GM19452 (cell line): ENCODE measurements around the gene FAM13C.

ENCODE experiments used
- ATAC-seq: cut with Tn5 transposase; IDR thresholded peaks from one replicate; pipeline ENCODE4 v1.9.1; 2021; ENCODE audit not compliant: unreplicated experiment

Gene FAM13C

DNA sequence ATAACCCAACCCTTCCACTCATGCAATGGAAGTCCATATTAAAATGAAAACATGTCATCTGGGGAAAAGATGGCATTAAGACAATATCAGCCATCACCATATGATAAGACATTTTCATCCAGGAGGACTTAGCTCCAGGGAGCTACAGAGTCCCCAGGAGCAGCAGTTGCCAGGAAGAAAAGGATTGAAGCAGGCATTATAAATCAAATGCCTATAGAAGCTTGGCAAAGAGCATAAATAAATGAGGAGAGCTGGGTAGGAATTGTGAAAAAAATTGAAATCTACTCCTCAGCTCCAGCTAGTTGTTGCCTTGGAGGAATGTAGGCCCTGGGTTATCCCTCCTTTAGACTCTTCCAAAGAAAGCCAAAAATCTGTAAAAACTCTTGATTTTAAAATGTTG is 42.5 kb downstream of the FAM13C start:
- ATAC-seq, result no peak

DNA sequence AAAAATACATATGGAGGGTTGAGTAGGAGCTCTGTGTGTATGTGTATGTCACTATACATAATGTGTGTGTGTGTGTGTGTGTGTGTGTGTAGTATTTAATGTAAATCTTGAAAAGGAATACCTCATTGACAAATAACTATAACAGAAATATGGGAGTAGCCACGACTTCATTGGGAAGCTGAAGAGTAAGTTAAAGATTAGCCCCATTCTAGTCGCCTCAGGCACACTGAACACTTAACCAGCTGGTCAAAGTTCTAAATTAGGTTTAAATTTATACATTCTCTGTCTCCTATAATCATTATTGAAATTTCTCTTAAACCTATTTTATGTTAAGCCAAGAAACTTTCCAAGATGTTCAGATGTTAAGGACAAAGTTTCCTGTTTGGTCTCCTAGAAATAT is 45.3 kb downstream of the FAM13C start:
- ATAC-seq, result no peak

DNA sequence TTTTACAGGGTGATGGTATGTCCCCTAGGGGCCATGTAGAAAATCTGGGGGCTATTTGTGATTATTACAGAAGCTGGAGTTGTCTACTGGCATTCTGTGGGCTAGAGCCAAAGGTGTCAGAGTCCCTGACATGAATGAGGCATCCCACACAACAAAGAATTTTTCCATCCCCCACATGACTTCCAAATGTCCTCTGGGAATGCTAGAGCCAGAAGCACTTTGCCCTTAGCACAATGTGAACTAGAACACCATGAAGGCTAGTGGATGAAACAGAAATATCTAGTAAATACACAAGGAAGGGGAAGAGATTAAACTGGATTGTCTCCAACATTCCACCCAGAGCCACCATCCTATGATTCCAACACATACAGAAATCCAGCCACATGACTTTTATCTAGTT is 46.9 kb downstream of the FAM13C start:
- ATAC-seq, result no peak

DNA sequence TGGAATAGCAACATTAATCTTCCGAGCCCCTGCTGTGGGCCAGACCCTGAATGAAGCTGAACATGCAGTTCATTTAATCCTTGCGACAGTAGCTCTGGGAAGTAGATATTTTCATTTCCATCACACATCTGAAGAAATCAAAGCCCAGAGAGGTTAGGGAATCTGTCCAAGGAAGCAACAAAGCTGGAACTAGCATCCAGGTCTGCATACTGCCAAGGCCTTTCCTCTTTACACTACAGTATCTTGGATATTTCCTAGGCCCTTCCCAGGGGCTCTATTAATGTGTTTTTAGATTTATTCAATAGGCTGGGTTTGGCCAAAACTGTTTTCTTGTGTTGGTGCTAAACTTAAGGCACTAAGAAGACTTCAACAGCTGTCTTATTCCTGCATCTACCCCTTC is 48.1 kb downstream of the FAM13C start:
- no peak for ATAC-seq

DNA sequence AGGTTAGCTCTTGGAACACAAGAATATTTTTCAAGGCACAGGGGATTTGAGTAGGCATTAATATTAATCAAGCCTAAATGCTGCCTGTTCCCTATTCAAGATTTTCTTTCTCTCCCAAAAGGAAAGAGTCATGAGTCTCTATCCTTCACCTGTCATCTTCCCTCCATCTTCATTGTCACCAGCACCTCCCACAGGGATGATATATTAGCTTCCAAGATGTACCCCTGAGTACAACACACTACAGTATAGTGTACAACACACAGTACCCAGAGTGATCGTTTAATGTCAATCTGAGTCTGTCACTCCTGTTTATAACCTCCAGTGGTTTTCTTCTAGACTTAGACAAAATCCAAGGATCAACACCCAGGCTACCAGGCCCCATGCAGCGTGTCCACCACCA is 50.1 kb downstream of the FAM13C start:
- ATAC-seq, result no peak

DNA sequence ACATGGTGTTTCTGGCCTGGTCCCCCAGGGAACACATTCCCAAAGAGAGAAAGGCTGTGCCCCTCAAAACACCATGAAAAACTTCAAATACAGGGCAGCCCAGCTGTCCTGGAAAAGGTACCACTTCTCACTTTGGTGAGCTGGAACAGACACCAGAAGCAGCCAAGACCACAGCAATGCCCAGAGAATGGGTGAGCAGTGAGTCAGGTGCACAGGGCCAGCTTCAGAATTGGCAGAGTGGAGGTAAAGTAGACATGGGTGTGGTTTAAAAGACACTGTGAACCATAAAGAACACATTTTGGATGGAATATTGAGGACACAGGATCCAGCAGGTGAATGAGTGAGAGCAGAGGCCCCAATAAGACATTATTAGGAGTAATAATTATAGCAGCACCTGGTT is 51.3 kb downstream of the FAM13C start:
- ATAC-seq, result no peak

DNA sequence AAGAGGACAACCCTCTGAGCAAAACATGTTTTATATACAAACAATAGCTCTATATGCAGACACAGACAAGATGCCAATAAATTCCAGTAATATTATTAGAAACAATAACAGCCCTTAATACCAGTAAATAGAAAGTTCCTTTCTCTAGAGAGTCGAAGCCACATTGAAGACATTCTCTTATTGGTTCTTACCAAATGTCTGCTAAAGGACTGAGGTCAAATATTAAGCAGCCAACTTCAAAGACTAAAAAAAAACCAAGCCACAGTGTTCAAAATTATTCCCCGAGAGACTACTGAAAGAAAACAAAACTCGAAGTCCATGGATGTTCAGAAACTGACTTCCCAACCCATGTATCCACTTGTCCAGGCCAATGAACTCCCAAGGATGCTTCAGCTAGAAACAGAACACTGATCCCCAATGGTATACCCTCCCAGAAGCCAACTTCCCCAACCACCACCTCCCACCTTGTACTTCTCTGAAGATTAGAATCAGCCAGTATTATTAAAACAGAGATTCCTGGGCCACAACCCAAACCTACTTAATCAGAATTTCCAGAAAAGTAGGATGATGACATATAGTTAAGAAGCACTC is 51.9 kb downstream of the FAM13C start:
- no peak for ATAC-seq

DNA sequence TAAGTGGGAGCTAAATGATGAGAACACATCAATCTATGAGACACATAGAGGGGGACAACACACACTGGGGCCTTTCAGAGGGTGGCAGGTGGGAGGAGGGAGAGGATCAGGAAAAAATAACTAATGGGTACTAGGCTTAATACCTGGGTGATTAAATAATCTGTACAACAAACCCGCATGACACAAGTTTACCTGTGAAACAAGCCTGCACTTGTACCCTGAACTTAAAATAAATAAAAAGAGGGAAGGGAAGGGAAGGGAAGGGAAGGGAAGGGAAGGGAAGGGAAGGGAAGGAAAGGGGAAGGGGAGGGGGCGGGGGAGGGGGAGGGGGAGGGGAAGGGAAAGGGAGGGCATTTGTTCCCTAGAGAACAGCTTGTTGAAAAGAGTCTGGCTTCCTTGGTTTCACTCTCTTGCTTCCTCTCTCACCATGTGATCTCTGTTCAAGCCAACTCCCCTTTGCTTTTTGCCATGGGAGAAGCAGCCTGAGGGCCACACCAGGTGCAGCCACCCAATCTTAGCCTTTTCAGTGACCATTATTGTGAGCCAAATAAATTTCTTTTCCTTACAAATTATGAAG is 57.7 kb downstream of the FAM13C start:
- no peak for ATAC-seq

DNA sequence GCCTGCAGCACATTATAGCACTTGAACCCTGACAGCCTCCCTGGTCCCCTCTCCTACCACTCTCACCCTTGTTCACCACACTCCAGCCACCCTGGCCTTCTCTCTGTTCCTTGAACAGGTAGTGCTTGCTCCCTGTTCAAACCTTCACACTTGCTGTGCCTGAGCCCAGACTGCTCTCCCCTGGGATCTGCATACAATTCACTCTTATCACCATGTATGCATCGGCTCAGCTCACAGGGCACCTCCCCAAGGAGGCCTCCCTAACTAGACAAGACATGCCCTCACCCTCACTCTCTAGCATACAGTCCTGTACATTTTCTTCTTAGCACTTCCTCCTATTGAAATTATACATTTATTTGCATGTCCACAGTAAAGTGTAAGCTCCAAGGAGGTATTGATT is 59.3 kb downstream of the FAM13C start:
- no peak for ATAC-seq

DNA sequence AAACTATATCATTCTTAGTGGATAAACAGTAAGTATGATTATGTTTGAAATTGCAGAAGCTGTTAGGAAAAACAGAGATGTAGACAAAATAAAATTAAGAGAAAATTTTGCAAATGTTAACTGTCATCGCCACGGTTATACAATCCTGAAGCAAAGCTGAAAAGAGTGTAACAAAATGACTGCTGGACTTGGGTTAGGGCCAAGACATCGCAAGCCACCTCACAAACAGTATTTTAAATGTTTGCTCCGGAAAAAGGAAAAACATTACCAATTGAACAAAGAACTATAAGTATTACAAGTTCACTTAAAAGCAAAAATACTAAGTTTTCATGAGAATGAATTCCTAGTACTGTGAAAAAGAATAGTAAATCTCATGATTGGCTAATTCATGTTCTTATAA is 60.0 kb downstream of the FAM13C start:
- ATAC-seq, result no peak

DNA sequence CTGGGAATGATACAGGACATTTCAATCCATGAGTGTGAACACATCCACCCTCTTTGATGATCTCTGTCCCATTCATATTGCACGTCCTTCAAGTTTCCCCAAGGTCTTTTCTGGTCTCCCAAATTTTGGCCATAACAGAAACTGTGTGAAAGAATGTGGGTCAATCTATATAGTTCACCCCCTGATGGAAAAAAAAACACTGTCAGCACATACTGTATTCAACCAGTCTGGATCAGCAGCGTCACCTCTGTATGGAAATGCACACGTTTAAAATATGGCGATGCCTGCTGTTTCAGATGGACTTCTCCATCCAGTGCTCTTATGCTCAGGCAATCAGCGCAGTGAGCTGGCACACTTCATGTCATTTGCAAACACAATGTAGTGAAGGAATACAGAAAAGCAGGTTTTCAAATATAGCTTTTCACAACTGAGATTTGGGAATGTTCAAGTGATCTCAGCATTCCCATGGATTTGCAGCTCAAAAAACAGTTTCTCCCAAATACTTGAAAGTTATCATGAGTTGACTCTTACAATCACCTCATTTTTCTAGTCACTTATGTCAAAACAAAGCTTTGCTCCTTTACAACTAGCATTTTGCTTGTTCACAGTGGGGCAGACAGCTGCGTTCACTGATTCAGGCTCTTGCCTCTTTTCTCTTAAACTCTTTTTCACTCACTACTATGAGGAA is 61.1 kb downstream of the FAM13C start:
- ATAC-seq, result no peak

DNA sequence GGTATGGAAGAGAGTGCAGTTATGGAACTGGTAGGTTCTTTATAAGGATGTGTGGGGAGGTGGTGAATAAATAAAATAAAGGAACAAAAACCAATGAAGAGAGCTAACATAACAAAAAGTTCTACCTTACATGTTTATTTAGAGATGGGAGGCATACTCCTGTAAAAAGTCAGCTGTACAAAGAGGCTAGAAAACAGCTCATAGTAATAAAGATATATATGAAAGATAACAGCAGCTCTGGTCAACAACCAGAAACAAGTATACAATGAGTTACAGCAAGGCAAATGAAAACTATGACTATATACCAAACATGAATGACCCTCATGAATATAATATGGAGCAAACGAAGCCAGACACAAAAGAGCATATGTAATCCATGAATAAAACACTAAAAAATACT is 62.0 kb downstream of the FAM13C start:
- ATAC-seq, result no peak

DNA sequence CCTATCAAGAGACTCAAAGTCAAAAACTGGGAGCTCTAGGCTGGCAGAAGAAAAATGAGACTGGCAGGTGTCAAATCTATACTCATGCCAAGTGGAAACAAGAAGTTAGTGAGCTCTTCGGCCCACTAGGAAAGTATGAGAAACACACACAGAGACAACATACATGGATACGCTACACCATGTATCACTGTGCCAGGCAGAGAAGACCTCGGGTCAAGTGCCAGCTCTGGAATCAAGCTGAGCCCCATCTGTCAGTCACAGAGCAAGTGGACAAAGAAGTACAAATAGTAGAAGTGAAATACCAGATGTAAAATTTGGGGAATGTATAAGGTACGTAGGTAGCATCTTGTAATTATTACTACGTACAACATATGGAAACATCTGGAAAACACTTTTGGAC is 62.4 kb downstream of the FAM13C start:
- no peak for ATAC-seq

DNA sequence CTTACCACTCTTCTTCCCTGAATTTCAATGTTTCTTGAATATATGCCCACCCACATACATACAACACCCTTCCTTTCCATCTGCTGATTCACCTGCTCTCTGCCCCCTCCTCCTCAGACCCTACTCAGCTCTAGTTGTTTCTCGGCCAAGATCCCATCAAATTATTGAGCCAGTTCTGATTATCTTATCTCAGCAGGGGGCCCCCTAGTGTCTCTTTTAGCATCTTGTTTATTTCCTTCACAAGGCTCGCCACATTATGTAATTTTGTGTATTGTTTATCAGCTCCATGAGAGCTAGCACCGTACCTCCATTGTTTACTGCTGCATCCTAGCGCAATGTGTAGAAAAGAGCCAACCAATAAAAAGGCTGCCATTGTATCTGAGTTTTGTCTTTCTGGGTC is 71.9 kb downstream of the FAM13C start:
- ATAC-seq, result no peak

DNA sequence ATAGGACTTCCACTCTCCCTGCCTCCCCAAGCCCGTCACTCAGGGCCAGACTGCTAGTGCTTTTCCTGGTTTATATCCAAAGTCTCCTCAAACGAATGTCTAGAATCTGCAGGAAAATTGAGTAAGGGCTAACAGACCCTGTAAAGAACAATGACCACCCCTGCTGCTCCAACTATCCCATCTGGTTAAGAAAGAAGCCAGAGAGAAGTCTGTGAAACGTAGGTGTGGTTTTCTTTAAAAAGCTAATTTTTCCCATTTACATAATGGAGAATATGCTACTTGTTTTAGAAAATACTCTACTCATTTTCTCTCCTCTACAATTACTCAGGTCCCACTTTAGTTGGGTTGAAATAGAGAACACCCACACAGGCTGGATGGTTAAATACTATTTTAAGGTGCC is 72.5 kb downstream of the FAM13C start:
- no peak for ATAC-seq

DNA sequence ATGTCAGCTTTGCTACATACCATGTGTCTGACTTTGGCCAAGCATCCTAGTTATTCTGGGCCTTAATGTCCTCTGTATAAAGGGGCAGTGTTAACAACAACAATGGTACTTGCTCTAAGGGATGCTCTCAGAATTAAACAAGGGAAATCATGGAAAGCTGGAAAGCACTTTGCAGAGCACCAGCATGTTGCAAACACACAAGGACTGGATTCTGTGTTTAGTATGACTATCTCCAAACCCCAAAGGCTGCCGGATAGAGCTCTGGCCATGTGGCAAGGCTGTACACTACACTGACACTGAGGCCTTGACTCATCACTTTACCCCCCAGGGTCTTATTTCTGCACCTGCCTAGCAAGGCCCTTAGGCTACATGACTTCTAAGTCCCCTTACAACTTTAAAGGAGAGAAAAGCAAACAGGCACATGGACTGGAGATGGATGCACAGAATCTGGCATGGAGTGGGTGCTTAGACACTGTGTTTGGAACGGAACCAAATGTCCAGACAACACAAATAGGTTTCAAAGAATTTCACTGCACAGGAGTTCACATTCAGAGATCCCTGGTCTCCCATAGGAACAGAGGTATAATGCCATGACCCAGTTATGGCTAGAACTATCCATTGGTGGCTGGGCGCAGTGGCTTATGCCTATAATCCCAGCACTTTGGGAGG is 74.6 kb downstream of the FAM13C start:
- no peak for ATAC-seq

DNA sequence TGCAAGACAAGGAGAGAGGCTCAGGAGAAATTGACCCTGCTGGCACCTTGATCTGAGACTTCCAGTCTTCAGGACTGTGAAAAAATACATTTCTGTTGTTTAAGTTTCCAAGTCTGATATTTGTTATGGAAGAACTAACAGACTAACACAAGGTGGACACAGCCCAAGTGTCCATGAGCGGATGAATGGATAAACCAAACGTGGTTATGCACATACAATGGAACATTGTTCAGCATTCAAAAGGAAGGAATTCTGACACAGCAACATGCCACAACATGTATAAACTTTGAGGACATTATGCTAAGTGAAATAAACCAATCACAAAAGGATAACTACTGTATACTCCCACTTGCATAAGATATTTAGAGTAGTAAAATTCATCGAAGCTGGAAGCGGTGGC is 76.5 kb downstream of the FAM13C start:
- no peak for ATAC-seq

DNA sequence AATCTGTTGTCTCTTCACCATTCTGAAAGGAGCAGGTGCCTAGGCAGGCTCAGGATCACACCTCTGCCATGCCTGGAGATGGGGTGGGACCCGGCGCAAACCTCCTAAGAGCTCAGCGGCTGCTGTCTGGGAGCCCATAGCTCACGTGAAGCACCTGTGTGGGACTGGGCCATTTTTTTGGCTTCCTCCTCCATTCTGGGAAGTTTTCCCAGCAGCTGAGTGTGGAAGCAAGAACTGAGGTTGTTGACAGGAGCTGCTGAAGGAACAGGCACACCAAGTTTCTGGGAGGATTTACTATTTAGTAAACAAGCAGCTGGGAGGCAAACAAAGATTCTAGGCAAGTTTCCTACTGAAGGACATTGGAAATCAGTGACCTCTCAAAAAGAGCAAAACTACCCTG is 77.3 kb downstream of the FAM13C start:
- no peak for ATAC-seq

DNA sequence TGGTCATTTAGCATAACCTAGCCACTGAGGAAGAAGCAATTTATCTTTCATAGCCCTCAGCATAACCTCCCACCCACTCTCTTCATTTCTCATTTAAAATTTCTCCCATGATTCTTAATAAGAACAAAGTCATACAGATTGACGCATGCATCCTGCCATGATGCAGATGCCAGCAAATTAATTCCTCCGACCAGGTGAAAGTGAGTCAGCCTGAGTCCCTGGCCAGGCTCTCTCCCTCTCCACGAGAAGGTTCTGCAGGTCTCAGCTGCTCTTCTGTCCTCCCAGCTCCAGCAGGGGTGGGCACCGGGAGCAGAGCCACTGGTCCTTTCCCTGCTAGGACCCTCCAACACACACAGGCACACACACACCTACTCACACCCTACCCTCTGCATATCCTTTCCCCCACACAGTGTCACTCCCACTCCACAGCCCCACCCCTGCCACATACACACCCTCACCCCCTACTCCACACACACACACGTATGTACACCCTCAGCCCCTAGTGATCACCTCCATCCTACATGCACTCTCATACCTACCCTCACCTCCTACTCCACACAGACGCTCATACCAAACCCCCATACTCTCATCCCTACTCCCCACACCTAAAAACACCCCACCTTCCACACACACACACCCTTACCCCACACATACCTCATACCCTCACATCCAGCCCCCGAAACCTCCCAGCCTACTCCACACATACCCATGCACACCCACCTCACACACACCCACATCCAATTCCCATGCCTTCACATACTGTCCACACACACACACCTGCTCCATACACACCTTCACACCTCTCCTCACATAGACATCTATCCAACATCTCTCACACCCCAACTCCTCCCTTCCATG is 78.0 kb downstream of the FAM13C start:
- ATAC-seq, result no peak

DNA sequence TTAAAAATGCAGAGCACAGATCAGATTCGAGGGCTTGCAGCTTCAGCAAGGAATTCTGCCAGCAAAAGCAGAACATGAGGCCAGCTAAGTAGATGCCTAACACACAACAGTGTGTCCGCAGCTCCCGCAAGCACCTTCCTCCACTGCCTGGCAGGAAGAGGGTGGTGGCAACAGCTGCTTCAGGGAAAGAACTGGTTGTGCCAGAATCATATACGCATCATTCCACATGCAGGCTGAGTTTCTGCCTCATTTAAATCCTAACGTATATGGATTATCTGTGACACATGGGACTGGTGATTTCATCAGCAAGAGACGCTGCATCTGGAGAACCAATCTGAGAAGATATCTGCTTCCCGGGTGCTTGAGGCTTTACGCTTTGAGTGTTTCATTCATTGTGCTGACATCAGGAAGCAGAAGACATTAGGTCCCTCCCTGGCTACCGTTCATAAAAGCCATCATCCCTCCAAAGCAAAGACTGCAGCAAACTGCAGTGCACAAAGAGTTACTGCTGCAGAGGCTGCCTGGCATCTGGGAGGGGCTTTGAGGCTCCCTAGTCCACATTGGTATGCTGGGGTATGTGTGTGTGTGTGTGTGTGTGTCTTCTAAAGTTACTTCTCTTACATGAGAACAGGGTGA is 78.8 kb downstream of the FAM13C start:
- no peak for ATAC-seq

DNA sequence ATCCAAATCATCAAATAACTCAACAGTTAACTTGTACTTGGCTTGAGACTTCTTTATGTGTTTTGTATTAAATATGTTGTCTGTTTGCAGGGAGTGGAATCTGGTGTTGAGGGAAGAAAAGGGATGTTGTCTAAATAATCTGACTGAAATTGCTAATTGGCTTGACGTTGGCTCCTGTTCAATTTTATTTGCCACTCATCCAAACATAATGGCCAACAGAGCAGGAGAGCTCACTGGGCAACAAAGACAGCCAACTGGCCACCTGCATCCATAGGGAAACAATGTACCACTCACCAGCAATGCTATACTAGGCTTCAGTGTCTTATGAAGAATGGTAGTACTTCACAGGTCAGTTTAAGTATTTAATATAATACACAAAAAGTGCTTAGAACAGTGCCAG is 80.5 kb downstream of the FAM13C start:
- ATAC-seq, result no peak
